Testis (tissue), 3 donors: ENCODE data around the gene GNA12. TPM values are rescaled to one million over a fixed set of nuclear protein-coding genes. Genes with fewer than 3 reads are reported as not detected.
"Not testable (repeated sequence)": the region's sequence is repeated elsewhere in the genome, so short reads cannot be mapped to it uniquely, and the experiment has no call there.

ENCODE experiments used
- DNase-seq: peaks from one replicate; pipeline ENCODE4 v3.0.0-alpha.2; 2019
- H3K27ac ChIP-seq, 2 donors: fragments of 200-600 bp; sonication (generic); one replicate each; pipeline ENCODE4 v1.5.1; 2019
- H3K27me3 ChIP-seq: fragments of 200-600 bp; sonication (generic); one replicate; pipeline ENCODE4 v1.5.1; 2019
- H3K36me3 ChIP-seq: fragments of 200-600 bp; sonication (generic); one replicate; pipeline ENCODE4 v1.5.1; 2017; ENCODE audit warnings: low read depth; ENCODE audit errors: missing control alignments
- H3K4me1 ChIP-seq: fragments of 200-600 bp; sonication (generic); one replicate; pipeline ENCODE4 v1.5.1; 2019
- H3K4me3 ChIP-seq, 2 donors: fragments of 200-600 bp; sonication (generic); one replicate each; pipeline ENCODE4 v1.5.1; 2017 to 2019
- H3K9me3 ChIP-seq: fragments of 200-600 bp; sonication (generic); one replicate; pipeline ENCODE4 v1.5.1; 2017
- POLR2A ChIP-seq: fragments of 450-650 bp; IDR thresholded peaks from one replicate; pipeline ENCODE4 v1.6.1; 2017; ENCODE audit warnings: antibody characterized with exemption, mild to moderate bottlenecking, moderate library complexity
- WGBS, 2 donors: methylation state at CpG; one replicate each; pipeline ENCODE4 v1.1.5; 2018; 5-methylcytosine and 5-hydroxymethylcytosine counted together
- intact Hi-C: fragments of 100-400 bp; cut with DNase I; formaldehyde crosslinking; loops from one replicate; pipeline ENCODE4 v1.15.1; 2023; ENCODE audit warnings: low total_unique reads
- polyA plus RNA-seq: library from polyadenylated mRNA; stranded (reverse); fragments of 350-450 nt; fragmentation: Illumina TruSeq; extraction: RNeasy Lipid Tissue Mini Kit (QIAGEN cat#74804); gene quantifications from one replicate; pipeline ENCODE4 v1.2.3, GENCODE V29; 2014; ENCODE audit warnings: low read depth, low replicate concordance; ENCODE audit not compliant: insufficient read depth
- total RNA-seq, 2 donors: library from RNA; depleted of rRNA; stranded (reverse); fragments of >200 nt; gene quantifications; one replicate each; pipeline ENCODE4 v1.2.3, GENCODE V29; 2016
- TF ChIP-seq, protein P1 (sequence below), 3 experiments: fragments of 450-650 bp in 2 of 3; fragments of 200-600 bp in 1 of 3; sonication (generic) in 1 of 3; IDR thresholded peaks; one replicate each; pipeline ENCODE4 v1.5.1; 2016 to 2019; ENCODE audit warnings: antibody characterized with exemption in 3 of 3, mild to moderate bottlenecking in 2 of 3, moderate library complexity in 1 of 3

GNA12 gene
- total and polyA plus RNA-seq, 3 donors from 2014 or later, result 50.0 to 69.6 (median 53.2) TPM

DNA sequence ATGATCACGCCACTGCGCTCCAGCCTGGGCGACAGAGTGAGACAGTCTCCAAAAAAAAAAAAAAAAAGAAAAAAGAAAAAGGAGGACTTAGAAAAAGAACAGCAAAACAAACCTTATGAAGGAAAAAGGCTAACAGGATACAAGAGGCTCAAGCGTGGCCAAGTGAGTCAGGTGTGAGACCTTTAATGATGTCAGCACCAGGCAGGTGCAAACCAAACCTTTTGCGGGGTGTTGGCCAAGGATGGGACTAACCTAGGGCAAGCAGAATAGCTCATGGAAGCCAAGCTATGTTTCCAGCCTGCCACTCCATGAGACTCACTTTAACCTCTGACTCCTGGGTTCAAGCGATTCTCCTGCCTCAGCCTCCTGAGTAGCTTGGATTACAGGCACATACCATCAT, 11.3 kb upstream of the GNA12 start:
- no peak for DNase-seq
- no peaks in the 10 kb centered on the region for H3K4me1 ChIP-seq
- no peaks in the 10 kb centered on the region for H3K27me3 ChIP-seq
- no peak overlapping the region for H3K27ac ChIP-seq
- H3K9me3 ChIP-seq, result no peaks in the 10 kb centered on the region
- no peaks in the 10 kb centered on the region for H3K36me3 ChIP-seq
- 93 to 94% methylated on average over 6 of the region's 6 CpGs for WGBS, 2 donors
- no peak for TF ChIP-seq POLR2A
- TF ChIP-seq, protein P1, sequence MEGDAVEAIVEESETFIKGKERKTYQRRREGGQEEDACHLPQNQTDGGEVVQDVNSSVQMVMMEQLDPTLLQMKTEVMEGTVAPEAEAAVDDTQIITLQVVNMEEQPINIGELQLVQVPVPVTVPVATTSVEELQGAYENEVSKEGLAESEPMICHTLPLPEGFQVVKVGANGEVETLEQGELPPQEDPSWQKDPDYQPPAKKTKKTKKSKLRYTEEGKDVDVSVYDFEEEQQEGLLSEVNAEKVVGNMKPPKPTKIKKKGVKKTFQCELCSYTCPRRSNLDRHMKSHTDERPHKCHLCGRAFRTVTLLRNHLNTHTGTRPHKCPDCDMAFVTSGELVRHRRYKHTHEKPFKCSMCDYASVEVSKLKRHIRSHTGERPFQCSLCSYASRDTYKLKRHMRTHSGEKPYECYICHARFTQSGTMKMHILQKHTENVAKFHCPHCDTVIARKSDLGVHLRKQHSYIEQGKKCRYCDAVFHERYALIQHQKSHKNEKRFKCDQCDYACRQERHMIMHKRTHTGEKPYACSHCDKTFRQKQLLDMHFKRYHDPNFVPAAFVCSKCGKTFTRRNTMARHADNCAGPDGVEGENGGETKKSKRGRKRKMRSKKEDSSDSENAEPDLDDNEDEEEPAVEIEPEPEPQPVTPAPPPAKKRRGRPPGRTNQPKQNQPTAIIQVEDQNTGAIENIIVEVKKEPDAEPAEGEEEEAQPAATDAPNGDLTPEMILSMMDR (IDR thresholded peaks at IDR 0.05), result no peak
- intact Hi-C loops, result no loop called here
- H3K4me3 ChIP-seq, result no peak overlapping the region

DNA sequence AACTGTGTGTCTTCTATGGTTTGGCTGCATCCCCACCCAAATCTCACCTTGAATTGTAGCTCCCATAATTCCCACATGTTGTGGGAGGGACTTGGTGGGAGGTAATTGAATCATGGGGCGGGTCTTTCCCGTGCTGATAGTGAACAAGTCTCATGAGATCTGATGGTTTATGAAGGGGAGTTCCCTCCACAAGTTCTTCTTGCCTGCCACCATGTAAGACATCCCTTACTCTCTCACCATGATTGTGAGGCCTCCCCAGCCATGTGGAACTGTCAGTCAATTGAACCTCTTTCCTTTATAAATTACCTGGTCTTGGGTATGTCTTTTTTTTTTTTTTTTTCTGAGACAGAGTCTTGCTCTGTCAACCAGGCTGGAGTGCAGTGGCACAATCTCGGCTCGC, 9.4 kb upstream of the GNA12 start:
- H3K36me3 ChIP-seq, H3K9me3 ChIP-seq, H3K4me1 ChIP-seq, H3K4me3 ChIP-seq, H3K27ac ChIP-seq, DNase-seq, H3K27me3 ChIP-seq, intact Hi-C loops: not testable (repeated sequence)
- 85 to 94% methylated on average over 4 of the region's 4 CpGs for WGBS, 2 donors

DNA sequence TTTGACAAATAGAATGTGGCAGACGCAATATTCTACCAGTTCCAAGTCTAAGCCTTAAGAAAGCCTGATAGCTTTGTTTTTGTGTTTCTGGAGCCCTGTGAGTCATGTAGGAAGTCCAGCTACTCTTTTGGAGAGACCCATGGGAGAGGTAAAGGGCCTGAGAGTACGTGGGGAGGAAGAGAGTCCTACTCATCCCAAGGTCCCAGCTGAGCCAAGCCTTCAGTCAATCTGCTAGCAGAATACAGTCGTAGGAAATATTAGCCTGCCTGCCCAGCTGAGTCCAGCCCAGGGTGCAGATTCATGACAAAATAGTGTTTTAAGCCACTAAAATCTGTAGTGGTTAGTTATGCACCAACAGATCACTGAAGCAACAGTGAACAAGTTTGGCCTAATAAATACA, 9.0 kb upstream of the GNA12 start:
- Histone ChIP-seq H3K27me3 (no peaks in the 10 kb centered on the region), H3K4me1 (no peaks in the 10 kb centered on the region), H3K27ac (no peak overlapping the region), H3K9me3 (no peaks in the 10 kb centered on the region), H3K4me3 (no peak overlapping the region), H3K36me3 (no peaks in the 10 kb centered on the region)
- DNase-seq, result no peak
- no peak for TF ChIP-seq POLR2A
- TF ChIP-seq, protein P1 (IDR thresholded peaks at IDR 0.05), result no peak
- 71 to 82% methylated on average over 3 of the region's 3 CpGs for WGBS, 2 donors
- intact Hi-C loops, result no loop called here

DNA sequence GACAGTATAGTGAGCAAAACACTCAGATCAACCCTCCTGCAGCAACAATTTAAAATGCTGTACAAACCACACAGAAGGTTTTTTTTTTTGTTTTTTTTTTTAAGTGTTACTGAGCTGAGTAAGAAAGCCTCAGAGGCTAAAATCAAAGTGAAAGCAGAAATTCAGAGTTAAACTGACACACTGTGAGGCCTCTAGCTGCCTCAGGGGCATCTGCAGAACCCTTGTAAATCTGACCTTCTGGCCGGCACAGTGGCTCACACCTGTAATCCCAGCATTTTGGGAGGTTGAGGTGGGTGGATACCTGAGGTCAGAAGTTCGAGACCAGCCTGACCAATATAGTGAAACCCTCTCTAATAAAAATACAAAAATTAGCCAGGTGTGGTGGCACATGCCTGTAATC, 7.4 kb upstream of the GNA12 start:
- no peak overlapping the region for H3K27ac ChIP-seq
- no peaks in the 10 kb centered on the region for H3K27me3 ChIP-seq
- H3K9me3 ChIP-seq, result no peaks in the 10 kb centered on the region
- H3K36me3 ChIP-seq, result no peaks in the 10 kb centered on the region
- TF ChIP-seq, protein P1 (IDR thresholded peaks at IDR 0.05), result no peak
- TF ChIP-seq POLR2A, result no peak
- intact Hi-C loops, result no loop called here
- 76 to 84% methylated on average over 2 of the region's 2 CpGs for WGBS, 2 donors
- DNase-seq, result no peak
- H3K4me3 ChIP-seq, result no peak overlapping the region
- no peaks in the 10 kb centered on the region for H3K4me1 ChIP-seq

DNA sequence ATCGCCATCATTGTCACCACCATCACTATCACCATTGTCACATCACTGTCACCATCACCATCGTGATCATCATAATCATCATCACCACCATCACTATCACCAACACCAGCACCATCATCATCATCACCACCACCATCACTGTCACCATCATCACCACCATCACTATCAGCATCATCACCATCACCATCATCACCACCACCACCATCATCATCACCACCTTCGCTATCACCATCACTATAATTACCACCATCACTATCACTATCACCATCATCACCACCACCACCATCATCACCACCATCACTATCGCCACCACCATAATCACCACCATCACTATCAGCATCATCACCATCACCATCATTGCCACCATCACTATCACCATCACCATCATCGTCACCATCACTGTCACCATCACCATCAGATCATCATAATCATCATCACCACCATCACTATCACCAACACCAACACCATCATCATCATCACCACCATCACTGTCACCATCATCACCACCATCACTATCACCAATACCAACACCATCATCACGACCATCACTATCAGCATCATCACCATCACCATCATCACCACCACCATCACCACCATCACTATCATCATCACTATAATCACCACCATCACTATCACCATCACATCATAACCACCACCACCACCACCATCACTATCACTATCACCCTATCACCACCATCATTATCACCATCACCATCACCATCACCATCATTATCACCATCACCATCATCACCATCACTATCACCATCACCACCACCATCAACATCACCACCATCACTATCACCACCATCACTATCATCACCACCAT, 6.0 kb upstream of the GNA12 start:
- WGBS, 2 donors, result 92 to 93% methylated on average over 6 of the region's 6 CpGs
- no peak overlapping the region for H3K27ac ChIP-seq
- TF ChIP-seq, protein P1 (IDR thresholded peaks at IDR 0.05), result no peak
- no peak for TF ChIP-seq POLR2A
- no peaks in the 10 kb centered on the region for H3K4me1 ChIP-seq
- H3K36me3 ChIP-seq, result no peaks in the 10 kb centered on the region
- no peak overlapping the region for H3K4me3 ChIP-seq
- intact Hi-C loops, result no loop called here
- no peaks in the 10 kb centered on the region for H3K9me3 ChIP-seq
- no peaks in the 10 kb centered on the region for H3K27me3 ChIP-seq
- no peak for DNase-seq
